22Rv1 (cell line): ENCODE measurements around the gene MAP3K6.

Experiments
- ZFX ChIP-seq: fragments of 450-650 bp; IDR thresholded peaks from 2 replicates; pipeline ENCODE4 v1.6.1; 2017; ENCODE audit warnings: antibody characterized with exemption, borderline replicate concordance
- TF ChIP-seq, protein P1 (sequence below): fragments of 450-650 bp; IDR thresholded peaks from 2 replicates; pipeline ENCODE4 v1.5.1; 2017; ENCODE audit warnings: mild to moderate bottlenecking

DNA sequence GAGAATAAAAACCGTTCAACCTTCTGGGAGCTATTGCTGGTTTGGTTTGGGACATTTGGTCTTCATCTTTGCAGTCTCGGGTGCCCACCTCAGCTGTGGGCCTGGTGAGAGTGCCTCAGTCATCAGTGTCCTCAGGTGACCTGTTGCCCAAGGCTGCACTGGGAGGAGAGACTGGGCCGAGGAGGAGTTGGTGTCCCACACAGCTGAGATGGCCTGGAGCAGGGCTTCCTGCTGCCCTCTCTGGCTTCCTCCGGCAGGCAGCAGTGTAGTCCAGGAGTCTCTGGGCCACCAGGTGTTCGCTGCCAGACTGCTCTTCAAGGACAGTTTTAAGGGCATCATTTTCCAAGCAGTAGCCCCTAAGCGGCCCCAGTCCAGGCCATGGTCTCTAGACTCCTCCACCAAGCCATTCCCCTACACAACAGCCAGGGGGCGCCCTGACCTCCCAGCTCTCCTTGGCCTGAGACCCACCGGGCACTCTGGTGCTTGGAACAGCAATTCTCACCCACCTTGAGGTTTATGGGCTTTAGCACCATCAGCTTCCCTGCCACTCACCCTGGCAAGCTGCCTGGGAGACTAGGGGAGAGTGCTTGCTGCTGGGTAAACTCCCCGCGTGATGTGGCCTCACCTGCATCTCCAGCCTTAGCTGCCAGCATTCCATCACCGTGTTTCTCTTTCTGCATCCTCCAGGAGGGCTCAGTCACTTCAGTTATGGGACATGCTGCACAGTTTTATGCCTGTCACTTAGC is 34.1 kb downstream of the MAP3K6 start:
- TF ChIP-seq, protein P1, sequence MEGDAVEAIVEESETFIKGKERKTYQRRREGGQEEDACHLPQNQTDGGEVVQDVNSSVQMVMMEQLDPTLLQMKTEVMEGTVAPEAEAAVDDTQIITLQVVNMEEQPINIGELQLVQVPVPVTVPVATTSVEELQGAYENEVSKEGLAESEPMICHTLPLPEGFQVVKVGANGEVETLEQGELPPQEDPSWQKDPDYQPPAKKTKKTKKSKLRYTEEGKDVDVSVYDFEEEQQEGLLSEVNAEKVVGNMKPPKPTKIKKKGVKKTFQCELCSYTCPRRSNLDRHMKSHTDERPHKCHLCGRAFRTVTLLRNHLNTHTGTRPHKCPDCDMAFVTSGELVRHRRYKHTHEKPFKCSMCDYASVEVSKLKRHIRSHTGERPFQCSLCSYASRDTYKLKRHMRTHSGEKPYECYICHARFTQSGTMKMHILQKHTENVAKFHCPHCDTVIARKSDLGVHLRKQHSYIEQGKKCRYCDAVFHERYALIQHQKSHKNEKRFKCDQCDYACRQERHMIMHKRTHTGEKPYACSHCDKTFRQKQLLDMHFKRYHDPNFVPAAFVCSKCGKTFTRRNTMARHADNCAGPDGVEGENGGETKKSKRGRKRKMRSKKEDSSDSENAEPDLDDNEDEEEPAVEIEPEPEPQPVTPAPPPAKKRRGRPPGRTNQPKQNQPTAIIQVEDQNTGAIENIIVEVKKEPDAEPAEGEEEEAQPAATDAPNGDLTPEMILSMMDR = peak; percentile 93
- no peak for TF ChIP-seq ZFX
